Tibial artery (tissue), 4 donors: ENCODE measurements around the gene EIF2AK3.

Experiments used
- DNase-seq, 2 donors: peaks; one replicate each; pipeline ENCODE4 v3.0.0-alpha.2; 2019
- H3K27ac ChIP-seq, 2 donors: fragments of 200-600 bp; sonication (generic) in 1 of 2; 1 replicate in 1 of 2; 2 replicates in 1 of 2; pipeline ENCODE4 v1.5.1; 2018 to 2019; ENCODE audit warnings: mild to moderate bottlenecking in 1 of 2
- H3K27me3 ChIP-seq, 2 donors: fragments of 200-600 bp; sonication (generic) in 1 of 2; one replicate each; pipeline versions ENCODE4 v1.5.1 to v1.6.0; 2016 to 2019
- H3K36me3 ChIP-seq, 3 donors: fragments of 200-600 bp; sonication (generic) in 2 of 3; one replicate each; pipeline ENCODE4 v1.5.1; 2016 to 2019; ENCODE audit warnings: mild to moderate bottlenecking in 2 of 3
- H3K4me1 ChIP-seq, 4 donors: fragments of 200-600 bp; sonication (generic) in 2 of 4; 1 replicate in 3 of 4; 2 replicates in 1 of 4; pipeline ENCODE4 v1.5.1; 2016 to 2019
- H3K4me3 ChIP-seq, 2 donors: fragments of 200-600 bp; sonication (generic) in 1 of 2; 1 replicate in 1 of 2; 2 replicates in 1 of 2; pipeline ENCODE4 v1.5.1; 2018 to 2019; ENCODE audit warnings: mild to moderate bottlenecking in 2 of 2
- H3K9me3 ChIP-seq, 3 donors: fragments of 200-600 bp; sonication (generic) in 1 of 3; one replicate each; pipeline ENCODE4 v1.5.1; 2016 to 2019
- intact Hi-C: fragments of 100-400 bp; cut with DNase I; formaldehyde crosslinking; loops from one replicate; pipeline ENCODE4 v1.15.0; 2023; ENCODE audit warnings: low total_unique reads
- TF ChIP-seq, protein P1 (sequence below), 2 experiments: fragments of 200-600 bp in 1 of 2; fragments of 450-650 bp in 1 of 2; IDR thresholded peaks; one replicate each; pipeline ENCODE4 v1.5.1; 2017 to 2019; ENCODE audit warnings: antibody characterized with exemption in 2 of 2, mild to moderate bottlenecking in 1 of 2, moderate library complexity in 1 of 2

The EIF2AK3 gene

DNA sequence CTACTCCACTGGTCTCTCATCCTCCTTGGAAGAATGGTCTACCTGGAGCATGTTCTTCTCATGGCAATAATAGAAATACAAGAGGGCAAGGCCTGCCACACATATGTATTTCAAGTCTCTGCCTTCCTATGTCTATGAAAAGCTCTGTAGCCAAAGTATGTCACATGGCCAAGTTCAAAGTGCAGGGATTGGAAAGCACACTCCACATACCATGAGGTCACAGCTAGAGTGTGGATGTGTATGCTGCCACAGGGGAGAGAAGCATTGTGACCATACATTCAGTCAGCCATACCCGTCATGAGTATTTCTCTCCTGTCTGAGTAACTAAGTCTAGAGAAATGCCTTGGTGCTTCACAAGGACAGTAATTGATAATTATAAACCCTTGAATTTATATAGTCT, 8.8 kb upstream of the EIF2AK3 start:
- Histone ChIP-seq H3K36me3 (no peaks in the 10 kb centered on the region), H3K4me3 (no peak overlapping the region), H3K9me3 (no peaks in the 10 kb centered on the region), H3K27ac (no peak overlapping the region), H3K4me1 (no peaks in the 10 kb centered on the region), H3K27me3 (peaks cover 0 to 4% of the 10 kb centered on the region in 2 donors)
- DNase-seq: no peak
- intact Hi-C loops: no loop called here
- TF ChIP-seq, protein P1, sequence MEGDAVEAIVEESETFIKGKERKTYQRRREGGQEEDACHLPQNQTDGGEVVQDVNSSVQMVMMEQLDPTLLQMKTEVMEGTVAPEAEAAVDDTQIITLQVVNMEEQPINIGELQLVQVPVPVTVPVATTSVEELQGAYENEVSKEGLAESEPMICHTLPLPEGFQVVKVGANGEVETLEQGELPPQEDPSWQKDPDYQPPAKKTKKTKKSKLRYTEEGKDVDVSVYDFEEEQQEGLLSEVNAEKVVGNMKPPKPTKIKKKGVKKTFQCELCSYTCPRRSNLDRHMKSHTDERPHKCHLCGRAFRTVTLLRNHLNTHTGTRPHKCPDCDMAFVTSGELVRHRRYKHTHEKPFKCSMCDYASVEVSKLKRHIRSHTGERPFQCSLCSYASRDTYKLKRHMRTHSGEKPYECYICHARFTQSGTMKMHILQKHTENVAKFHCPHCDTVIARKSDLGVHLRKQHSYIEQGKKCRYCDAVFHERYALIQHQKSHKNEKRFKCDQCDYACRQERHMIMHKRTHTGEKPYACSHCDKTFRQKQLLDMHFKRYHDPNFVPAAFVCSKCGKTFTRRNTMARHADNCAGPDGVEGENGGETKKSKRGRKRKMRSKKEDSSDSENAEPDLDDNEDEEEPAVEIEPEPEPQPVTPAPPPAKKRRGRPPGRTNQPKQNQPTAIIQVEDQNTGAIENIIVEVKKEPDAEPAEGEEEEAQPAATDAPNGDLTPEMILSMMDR (IDR thresholded peaks at IDR 0.05): no peak

DNA sequence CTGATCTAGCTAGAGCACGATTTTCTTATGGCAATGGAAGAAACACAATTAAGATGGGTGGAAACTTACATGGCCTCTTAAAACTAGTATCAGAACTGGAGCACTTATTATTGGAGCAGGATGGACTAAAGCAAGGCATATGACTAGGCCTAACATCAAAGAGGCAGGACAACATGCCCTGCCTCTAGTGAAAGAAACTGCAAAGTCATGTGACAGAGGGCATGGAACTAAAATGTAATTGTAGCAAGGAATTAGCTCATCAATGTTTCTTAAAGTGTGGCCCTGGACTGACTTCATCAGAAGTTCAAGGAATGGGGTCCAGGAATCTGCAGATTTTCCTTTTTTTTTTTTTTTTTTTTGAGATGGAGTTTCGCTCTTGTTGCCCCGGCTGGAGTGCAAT, 5.3 kb upstream of the EIF2AK3 start:
- no peaks in the 10 kb centered on the region for H3K27me3 ChIP-seq
- H3K27ac ChIP-seq: no peak overlapping the region
- intact Hi-C loops: no loop called here
- no peak overlapping the region for H3K4me3 ChIP-seq
- H3K36me3 ChIP-seq: no peaks in the 10 kb centered on the region
- TF ChIP-seq, protein P1 (IDR thresholded peaks at IDR 0.05): no peak
- H3K4me1 ChIP-seq: peaks cover 0 to 7% (median 6%) of the 10 kb centered on the region in 4 donors
- H3K9me3 ChIP-seq: no peaks in the 10 kb centered on the region
- DNase-seq: no peak

DNA sequence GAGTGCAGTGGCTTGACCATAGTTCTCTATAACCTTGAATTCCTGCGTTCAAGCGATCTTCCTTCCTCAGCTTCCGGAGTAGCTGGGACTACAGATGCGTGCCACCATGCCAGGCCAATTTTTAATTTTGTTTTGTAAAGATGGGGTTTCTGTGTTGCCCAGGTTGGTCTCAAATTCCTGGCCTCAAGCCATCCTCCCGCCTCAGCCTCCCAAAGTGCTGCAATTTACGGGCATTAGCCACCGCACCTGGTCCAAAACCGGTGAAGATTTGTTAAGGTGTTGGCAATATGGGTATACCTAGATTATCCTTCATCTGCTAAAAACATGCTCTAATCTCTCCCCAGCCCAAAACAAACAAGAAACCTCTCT, 1.3 kb upstream of the EIF2AK3 start:
- Histone ChIP-seq H3K9me3 (no peaks in the 10 kb centered on the region), H3K36me3 (no peaks in the 10 kb centered on the region), H3K27me3 (no peaks in the 10 kb centered on the region), H3K4me1 (peaks cover 0 to 32% (median 17%) of the 10 kb centered on the region in 4 donors), H3K4me3 (peak overlapping the region; percentile 53 to 71), H3K27ac (peak overlapping the region; percentile 94)
- TF ChIP-seq, protein P1 (IDR thresholded peaks at IDR 0.05): no peak
- intact Hi-C loops: no loop called here
- DNase-seq: no peak

DNA sequence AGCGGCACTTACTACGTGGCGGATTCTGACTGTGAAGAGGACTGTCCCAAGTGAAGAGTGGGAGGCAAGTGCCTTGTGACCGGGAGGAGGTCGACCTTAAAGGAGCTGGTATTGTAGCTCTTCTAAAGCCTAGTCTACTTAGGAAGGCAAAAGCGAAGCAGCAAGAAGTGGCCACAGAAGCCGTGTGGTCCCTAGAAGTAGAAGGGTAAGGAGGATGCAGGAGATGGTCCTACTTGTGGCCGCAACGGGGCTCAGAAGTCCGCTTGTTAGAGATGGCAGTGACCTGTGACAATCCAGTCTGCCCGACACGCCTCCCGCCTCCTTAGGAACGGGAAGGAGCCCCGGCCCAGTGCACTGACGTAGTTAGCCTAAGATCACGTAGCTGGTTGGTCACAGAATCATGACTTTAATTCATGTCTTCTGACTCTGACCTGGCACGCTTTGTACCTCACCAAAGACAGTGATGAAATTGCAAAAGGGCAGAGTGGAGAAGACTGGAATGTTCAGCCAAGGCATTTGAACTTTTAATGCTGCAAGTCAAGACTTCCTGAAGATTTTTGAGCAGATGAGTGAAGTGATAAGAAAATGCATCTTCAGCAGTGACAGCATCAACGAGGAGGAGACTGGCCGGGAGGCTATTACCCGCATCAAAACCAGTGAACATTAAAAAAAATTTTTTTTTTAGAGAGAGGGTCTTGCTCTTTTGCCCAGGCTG, 749 bp upstream of the EIF2AK3 start:
- Histone ChIP-seq H3K27me3 (no peaks in the 10 kb centered on the region), H3K36me3 (no peaks in the 10 kb centered on the region), H3K4me1 (peaks cover 0 to 32% (median 17%) of the 10 kb centered on the region in 4 donors), H3K9me3 (no peaks in the 10 kb centered on the region), H3K27ac (peak overlapping the region; percentile 94), H3K4me3 (peak overlapping the region; percentile 53 to 71)
- intact Hi-C loops: loop anchor here (2.0 kb wide), 1 partner anchor 63 kb away; the partner anchor contains the start of gene RPIA
- TF ChIP-seq, protein P1 (IDR thresholded peaks at IDR 0.05): no peak
- peak; percentile 97 to 98 for DNase-seq

DNA sequence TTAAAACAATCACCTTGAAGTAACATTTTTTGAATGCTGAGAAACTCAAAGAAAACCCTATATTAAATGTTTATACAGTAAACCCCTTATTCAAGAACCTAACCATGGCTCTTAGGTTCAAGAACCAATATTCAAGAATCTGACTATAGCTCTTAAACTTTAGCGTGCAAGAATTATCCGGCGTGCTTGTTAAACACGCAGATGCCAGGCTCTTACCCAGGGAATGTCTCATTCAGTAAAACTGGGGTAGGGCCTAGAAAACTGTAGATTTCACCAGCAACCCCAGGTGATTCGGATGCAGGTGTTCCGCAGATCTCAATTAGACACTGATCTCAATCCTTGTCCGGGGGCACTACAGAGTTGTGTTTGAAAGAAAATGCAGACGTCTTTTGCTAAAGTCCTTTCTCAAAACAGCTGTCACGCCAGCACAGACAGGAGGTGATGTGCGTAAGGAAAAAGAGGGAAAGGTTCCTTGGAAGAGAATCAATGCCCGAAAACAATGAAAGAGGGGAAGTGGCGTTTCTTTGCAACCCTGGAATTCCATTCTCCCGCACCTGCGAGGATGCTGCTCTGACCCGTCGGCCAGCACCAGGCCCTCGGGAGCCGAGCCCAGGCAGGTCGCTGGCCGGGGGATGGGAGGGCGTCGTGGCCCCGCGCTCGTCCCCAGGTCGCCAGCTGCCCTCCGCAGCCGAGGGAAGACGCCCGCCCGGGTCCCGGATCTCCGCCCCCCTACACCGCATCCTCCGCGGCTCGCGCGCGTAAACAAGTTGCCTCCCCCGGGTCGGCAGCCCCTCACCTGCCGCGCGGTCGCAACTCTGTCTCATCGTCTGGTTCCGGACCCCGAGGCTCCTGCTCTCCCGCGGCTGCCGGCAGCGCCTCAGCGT, 851 bp downstream of the EIF2AK3 start:
- TF ChIP-seq, protein P1 (IDR thresholded peaks at IDR 0.05): no peak
- no peaks in the 10 kb centered on the region for H3K27me3 ChIP-seq
- H3K4me1 ChIP-seq: peaks cover 0 to 37% (median 17%) of the 10 kb centered on the region in 4 donors
- intact Hi-C loops: loop anchor here (2.0 kb wide), 1 partner anchor 64 kb away; the partner anchor contains the start of gene RPIA
- peak overlapping the region; percentile 71 to 74 for H3K4me3 ChIP-seq
- peak overlapping the region; percentile 91 to 94 for H3K27ac ChIP-seq
- H3K9me3 ChIP-seq: no peaks in the 10 kb centered on the region
- H3K36me3 ChIP-seq: no peaks in the 10 kb centered on the region
- DNase-seq: peak in 1 of 2 donors; percentile 37
